HUDEP-2 (cell line): ENCODE results near the gene POLK.
"Not testable (repeated sequence)": the region's sequence is repeated elsewhere in the genome, so short reads cannot be mapped to it uniquely, and the experiment has no call there.

Experiments used
- DNase-seq, 76 experiments: peaks; one replicate each; lab custom pipeline; 2025; ENCODE audit not compliant: unreplicated experiment in 76 of 76; lab: John Stamatoyannopoulos, UW

Gene POLK

DNA sequence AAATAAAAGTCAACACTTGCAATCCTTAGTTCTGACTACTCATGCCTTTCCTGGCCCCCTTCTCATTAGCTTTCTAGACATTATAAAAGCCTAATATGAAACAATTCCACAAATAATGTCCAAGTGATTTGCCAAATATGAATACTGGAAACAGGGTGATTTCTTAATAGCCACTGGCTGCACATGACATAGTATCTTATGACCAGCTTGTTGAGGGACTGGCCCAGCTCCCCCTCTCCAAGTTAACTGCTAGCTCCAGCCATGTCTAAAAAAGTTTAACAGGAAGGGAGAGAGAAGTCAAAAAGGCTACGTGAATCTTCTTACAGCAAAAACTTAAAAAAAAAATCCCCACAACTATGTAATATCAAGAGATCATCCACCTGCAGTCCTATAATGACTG lies 1.7 kb upstream of the POLK start:
- DNase-seq: peak in 8 of 76 experiments; percentile 1 to 12 (median 8)

DNA sequence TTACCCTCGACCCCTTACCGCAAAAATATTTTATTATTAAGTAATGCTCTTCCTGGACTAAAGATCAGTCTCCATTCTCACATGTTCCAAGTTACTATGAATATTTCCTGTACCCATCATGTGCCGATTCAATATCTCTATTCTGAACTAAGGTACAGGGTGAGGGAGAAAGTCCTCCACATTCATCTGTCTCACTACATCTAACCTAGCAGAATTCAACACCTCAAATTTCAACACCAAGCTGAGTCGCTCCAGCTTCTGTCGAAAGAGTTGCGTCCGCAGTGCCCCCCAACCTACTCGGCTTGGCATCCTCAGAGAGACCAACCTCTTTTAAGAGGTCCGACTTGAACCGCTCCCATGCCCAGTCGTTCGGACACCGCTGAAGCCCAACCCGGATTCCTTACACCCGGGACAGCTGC lies 1.3 kb upstream of the POLK start:
- DNase-seq: peak in 17 of 76 experiments; percentile 1 to 46 (median 17)

DNA sequence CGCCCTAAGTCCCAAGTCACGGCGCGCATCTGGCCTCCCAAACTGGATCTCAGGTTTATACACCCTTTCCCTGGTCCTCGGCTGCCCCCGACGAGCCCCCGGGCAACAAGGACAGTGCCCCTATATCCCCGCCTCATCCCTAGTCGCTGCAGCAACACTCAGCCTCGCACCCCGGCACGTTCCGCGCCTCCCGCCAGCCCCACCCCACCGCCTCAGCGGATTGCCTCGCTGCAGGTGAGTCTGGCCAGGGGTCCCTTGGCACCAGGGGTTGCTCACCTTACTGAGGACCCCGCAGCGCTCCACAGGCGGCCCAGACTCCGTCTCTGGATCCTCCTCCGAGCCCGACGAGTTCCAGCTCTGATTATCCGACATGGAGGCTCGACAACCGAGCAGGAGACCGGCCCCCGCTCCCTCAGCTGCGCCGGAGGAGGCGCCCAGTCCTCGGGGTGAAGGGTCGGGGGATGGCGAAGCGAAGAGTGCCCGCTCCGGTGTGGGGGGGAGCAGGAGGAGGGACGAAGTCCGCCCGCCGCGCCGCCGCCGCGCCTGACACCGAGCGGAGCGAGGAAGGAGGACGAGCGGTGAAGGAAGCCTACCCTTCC lies 756 bp upstream of the POLK start:
- DNase-seq: peak in 13 of 76 experiments; percentile 2 to 47 (median 26)

DNA sequence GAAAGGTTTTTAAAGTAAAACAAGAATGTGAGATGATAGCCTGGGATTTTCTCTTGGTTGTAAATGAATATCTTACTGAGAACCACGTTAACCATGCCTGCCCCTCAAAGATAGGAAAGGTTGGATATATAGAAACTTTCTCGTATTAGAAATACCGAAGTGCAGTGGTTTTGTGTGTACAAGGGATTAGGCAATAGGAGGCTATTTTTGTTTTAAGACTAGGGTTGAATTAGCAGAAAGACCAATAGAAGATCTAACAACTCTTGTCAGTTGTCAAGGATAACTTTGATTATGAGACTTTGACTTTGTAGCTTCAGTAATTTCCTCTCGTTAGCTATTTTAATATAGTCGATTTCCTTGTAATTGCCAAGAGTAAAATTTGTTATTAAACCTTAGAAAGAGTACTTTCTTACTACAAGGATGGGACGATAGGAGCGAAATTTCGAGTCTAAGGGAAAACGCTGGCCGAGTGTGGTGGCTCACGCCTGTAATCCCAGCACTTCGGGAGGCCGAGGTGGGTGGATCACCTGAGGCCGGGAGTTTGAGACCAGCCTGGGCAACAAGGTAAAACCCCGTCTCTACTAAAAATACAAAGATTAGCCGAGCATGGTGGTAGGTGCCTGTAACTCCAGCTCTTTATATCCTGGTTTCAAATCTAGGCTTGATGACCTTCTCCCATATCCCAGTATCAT lies 838 bp downstream of the POLK start:
- peak in 2 of 76 experiments; percentile 2 to 18 for DNase-seq

DNA sequence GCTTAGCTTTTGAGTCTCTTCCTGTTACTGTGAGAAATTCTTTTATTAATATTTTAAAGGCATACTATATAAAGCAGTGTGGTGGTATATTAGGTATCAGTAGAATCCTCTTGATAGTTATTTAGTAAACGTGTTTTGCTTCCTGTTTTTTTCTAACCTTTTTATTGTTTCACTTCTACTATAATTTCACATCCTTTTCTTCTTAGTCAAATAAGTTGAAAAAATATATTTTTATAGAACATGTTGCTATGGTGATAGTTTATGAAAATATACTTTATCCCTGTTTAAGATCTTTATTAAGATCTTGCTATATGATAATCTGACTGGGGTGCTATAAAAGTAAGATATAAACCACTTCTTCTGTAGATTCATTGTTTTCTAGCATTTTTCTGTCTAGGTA lies 2.1 kb downstream of the POLK start:
- no peak for DNase-seq

DNA sequence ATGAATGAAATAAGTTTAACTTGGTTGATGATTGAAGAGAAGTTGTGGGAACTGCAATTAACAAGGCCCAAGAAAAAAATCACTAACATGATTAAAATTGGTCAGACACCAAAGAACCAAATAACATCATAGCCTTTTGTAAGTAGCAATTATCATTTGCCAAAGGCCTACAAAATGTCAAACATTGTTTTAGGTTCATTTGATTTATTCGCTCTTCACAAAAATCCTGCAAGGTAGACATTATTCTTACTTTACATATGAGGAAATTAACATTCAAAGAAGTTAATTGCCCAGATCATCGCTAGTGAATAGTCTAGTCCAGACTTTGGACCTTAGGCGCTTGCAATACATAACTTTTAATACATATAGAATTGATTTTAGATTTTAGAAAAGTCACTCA lies 2.6 kb downstream of the POLK start:
- no peak for DNase-seq

DNA sequence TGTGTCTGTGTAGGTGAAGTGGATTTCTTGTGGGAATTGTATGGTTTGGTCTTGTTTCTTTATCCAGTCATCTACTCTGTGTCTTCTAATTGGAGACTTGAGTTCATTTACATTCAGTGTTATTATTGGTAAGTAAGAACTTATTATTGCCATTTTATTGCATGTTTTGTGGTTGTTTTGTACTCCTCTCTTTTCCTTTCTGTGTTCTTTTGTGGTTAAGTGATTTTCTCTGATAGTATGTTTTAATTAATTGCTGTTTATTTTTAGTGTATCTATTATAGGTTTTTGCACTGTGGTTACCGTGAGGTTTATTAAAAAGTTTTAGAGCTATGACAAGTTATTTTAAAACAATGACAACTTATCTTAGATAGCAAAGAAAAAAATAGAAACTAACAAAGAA lies 8.1 kb downstream of the POLK start:
- DNase-seq: no peak

DNA sequence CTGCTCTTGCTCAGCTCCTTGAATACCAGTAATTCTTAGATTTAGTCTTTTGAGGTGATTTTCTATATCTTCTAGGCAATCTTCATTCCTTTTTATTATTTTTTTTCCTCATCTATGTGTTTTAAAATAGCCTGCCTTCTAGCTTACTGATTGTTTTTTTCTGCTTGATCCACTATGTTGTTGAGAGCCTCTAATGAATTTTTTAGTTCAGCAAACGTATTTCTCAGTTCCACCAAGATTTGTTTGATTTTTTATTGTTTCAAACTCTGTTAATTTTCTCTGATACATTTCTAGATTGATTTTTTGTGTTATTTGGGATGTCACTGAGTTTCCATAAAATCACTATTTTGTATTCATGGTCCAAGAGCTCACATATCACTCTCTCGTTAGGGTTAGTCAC lies 9.5 kb downstream of the POLK start:
- DNase-seq: no peak

DNA sequence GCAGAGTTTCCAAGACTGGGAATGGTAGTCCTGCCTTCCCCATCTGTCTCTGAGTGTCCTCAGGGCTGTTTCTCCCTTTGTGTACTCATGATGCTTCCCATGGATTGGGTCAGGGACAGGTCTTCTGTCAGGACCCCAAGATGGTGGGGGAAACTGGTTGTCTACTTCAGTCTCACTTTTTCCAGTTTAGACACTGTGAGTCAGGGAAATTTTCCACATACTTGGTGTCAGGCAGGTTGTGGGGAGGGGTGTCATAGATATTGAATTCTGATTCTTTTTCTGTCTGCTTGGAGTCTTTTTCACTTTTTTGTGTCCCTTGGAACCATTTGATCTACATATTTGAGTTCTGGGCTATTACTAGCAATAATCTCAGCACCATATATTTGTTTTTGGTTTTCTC lies 10.3 kb downstream of the POLK start:
- no peak for DNase-seq

DNA sequence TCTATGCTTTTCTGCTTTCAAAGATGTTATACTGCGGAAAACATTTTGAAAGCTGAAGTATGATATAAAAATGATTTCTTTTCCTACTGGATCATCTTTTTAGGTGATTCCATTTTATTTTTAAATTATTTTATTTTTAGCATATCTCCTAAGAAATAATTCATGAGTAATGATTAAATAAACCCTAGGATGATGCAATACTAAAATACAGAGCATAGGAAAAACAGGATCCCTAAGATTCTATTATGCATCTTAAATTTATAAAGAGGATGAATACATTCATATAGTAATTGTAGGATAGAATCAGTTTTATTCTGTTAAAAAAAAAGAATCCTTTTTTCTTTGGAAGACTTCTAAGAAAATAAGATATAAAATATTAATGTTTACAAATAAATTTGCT lies 10.9 kb downstream of the POLK start:
- no peak for DNase-seq

DNA sequence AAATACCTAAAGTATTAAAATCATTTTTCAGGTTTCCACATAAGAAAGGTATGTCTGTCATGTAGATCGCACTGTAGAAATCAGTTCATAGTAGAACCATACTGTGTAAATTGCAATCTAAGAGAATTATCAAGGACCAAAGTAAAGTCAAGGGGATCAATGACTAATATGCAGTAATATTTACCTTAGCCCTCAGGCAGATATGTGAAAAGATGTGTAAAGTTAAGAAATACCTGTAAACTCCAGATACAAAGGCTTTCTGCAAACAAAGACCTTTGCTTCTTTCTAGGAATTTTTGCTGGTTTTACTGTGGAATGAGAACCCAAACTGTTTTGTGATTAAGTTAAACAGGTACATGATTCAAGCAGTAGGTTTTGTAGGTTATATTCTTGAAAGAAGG lies 11.6 kb downstream of the POLK start:
- DNase-seq: no peak

DNA sequence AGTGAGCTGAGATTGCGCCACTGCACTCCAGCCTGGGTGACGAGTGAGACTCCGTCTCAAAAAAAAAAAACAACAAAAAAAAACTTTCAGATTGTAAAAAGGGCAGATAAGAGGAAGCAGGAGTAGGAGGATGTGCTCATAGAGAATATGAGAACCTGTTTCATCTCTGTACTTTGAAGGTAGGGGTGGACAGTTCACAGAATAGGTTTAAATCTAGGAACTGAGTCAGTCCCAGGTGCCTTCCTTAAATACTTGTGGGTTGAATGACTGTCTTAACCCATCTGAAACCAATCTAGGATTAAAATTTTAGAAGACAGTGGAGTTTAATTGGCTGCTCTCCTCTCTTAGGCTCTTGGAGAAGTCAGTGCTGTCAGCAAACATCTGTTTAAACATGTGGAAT lies 12.4 kb downstream of the POLK start:
- no peak for DNase-seq

DNA sequence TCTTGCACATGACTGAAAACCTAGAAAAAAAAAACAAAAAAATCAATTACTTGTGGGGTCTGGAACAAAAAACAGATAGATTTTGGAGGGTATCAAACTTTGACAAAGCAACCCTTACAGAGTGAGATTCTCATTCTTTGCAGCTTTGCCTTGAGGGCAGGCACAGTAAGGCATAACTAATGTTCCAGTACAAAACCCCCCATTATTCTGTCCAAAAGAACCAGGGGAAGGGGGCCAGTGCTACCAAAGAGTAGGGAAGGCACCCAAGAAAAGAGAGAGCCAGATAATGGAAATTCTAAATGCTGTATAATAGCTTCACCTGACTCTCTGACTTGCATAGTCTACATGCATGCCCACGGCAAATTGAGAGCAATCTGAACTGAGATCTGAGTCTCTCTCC lies 12.9 kb downstream of the POLK start:
- no peak for DNase-seq

DNA sequence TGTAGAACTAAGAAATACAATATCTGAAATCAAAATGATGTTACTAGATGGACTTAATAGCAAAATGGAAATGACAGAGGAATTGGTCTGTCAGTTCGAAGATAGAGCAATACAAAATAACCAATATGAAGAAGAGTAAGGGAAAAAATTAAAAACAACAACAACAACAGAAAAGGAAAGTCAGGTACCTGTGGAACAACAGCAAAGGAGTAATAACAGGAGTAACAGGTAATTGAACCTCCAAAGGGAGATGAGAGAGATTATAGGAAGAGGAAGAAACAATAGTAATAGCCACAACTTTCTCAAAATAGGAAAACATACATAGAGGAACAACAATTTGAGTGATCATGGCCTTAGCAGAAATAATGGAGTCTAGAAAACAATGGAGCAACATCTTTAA lies 13.7 kb downstream of the POLK start:
- no peak for DNase-seq

DNA sequence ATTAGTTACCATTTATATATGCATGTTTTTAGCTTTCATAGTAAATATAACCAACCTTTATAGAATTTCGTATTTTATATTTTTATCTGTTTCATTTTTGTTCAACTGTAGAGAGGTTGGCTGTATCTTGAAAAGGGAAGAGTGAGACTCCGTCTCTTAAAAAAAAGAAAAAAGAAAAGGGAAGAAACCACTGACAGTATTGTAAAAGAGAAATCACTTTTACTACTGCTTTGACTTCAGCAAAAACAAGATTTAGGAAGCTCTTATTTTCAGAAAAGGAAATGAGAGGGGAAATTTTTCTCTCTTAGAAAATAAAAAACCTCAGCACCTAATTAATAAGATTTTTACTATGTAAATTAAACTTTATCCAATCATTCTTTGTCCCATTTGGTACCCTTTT lies 14.4 kb downstream of the POLK start:
- no peak for DNase-seq

DNA sequence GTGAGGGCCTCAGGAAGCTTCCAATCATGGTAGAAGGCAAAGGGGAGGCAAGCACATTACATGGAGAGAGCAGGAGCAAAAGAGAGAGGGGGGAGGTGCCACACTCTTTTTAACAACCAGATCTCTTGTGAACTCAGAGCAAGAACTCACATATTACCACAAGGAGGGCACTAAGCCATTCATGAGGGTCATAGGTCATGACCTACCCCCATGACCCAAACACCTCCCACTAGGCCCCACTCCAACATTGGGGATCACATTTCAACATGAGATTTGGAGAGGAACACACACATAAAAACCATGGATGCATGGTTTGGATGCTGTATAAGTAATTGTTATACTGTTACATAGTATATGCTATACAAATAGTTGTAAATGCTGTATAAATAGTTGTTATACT lies 17.5 kb downstream of the POLK start:
- no peak for DNase-seq

DNA sequence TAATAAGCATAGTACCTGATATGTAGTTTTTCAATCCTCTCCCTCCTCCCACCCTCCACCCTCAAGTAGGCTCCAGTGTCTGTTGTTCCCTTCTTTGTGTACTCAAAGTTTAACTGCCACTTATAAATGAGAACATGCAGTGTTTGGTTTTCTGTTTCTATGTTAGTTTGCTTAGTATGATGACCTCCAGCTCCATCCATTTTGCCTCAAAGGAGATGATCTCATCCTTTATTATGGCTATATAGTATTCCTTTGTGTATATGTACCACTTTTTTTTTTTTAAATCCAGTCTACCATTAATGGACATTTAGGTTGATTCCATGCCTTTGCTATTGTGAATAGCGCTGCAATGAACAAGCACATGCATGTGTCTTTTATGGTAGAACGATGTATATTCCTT lies 20.5 kb downstream of the POLK start:
- DNase-seq: no peak

DNA sequence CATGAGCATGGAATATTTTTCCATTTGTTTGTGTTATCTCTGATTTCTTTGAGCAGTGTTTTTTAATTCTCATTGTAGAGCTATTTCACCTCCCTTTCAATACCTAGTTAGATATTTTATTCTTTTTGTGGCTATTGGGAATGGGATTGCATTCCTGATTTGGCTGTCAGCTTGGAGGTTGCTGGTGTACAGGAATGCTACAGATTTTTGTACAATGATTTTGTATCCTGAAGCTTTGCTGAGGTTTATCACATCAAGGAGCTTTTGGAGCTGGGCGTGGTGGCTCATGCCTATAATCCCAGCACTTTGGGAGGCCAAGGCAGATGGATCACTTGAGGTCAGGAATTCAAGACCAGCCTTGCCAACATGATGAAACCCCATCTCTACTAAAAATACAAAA lies 22.0 kb downstream of the POLK start:
- not testable (repeated sequence) for DNase-seq

DNA sequence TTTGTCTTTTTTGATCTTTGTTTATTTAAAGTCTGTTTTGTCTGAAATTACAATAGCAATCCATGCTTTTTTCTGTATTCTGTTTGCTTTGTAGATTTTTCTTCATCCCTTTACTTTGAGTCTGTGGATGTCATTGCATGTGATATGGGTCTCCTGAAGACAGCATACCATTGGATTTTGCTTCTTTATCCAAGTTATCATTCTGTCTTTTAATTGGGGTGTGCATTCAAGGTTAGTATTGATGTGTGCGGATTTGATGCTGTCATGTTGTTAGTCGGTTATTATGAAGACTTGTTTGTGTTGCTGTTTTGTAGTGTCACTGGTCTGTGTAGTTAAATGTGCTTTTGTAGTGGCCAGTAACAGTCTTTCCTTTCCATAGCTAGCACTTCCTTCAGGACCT lies 23.0 kb downstream of the POLK start:
- no peak for DNase-seq

DNA sequence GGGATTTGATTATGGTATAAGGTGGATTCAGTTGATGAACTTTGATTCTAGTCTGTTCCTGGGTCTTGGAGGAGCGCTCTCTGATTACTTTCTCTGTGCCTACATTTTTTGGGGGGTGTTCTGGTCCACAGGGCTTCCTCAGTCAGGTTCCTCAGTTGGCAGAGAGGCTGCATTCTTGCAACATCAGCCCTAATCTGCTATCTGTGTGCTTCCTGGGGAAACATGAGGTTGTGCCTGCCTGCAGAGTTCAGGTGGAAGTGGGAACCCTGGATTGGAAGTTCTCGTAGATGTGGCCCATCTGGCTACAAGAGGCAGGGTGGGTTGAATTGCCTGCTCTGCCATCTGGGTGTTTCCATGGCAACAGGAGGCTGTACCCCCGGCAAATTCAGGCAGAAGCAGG lies 24.5 kb downstream of the POLK start:
- no peak for DNase-seq

DNA sequence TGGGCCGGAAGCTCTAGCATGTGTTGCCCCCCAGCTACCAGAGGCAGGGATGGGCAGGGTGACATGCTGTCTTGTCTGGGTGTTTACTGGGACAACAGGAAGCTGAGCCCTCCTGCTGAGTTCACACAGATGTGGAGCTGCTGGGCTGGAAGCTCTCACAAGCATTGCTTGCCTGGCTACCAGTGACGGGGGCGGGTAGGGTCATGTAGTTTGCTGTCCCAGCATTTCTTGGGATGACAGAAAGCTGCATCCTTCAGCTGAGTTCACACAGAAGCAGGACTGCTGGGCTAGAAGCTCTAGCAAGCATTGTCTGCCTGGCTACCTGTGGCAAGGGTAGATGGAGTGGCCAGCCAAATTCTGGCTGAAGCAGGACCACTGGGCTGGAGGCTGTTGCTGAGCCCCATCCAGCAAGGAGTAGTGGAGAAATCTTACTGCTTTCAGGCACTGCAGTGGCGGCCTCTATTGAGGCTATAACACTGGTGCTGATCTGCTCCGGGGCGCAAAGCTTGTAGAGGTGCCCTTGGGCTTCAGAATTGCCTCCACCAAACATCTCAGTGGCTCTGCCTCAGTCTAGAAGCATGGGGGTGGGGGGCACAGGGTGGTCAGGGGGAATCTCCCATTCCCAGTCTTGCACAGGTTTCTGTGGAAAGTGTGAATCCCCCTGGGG lies 25.1 kb downstream of the POLK start:
- no peak for DNase-seq

DNA sequence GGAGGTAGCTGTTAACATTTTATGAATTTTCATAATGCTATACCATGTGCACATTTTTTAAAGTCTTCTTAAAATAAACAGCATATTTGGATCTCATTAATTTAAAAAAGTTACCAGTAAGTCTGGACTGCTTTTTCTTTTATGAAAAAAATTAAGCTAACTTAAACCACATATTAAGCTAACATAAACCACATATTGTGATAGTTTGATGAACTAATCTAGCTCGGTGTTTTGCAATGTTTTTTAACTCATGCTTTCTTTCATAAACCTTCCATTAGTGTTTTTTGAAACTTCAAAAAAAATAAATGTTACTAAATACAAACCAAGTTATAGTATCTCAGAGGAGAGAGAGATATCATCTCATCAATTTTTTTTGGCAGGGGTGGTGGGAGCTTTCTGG lies 26.5 kb downstream of the POLK start:
- no peak for DNase-seq
